ENCODE results near the gene SLX4IP. TPM values are rescaled to one million over a fixed set of nuclear protein-coding genes. Genes with fewer than 3 reads are reported as not detected.

The SLX4IP gene
- total RNA-seq, 1 donor from 2014 or later, result 5.4 TPM

- H3K27ac Mint-ChIP-seq (ENCODE audit: unreplicated experiment), result no peak overlapping the region
- peaks cover 23% of the 10 kb centered on the region for H3K4me1 Mint-ChIP-seq (ENCODE audit: low read depth)
- H3K4me3 Mint-ChIP-seq (ENCODE audit: unreplicated experiment), result no peak overlapping the region
- no peaks in the 10 kb centered on the region for H3K27me3 Mint-ChIP-seq (ENCODE audit: low read depth)
- no peaks in the 10 kb centered on the region for H3K9me3 Mint-ChIP-seq (ENCODE audit: low read depth)
- TF ChIP-seq, protein P1, sequence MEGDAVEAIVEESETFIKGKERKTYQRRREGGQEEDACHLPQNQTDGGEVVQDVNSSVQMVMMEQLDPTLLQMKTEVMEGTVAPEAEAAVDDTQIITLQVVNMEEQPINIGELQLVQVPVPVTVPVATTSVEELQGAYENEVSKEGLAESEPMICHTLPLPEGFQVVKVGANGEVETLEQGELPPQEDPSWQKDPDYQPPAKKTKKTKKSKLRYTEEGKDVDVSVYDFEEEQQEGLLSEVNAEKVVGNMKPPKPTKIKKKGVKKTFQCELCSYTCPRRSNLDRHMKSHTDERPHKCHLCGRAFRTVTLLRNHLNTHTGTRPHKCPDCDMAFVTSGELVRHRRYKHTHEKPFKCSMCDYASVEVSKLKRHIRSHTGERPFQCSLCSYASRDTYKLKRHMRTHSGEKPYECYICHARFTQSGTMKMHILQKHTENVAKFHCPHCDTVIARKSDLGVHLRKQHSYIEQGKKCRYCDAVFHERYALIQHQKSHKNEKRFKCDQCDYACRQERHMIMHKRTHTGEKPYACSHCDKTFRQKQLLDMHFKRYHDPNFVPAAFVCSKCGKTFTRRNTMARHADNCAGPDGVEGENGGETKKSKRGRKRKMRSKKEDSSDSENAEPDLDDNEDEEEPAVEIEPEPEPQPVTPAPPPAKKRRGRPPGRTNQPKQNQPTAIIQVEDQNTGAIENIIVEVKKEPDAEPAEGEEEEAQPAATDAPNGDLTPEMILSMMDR (IDR thresholded peaks at IDR 0.05), result no peak
- peaks cover 4% of the 10 kb centered on the region for H3K36me3 Mint-ChIP-seq (ENCODE audit: low read depth)
- DNase-seq (ENCODE audit: low spot score), result no peak
Observed at GRCh38 chr20:10430704-10431103, 4.4 kb upstream of the SLX4IP start.

DNA sequence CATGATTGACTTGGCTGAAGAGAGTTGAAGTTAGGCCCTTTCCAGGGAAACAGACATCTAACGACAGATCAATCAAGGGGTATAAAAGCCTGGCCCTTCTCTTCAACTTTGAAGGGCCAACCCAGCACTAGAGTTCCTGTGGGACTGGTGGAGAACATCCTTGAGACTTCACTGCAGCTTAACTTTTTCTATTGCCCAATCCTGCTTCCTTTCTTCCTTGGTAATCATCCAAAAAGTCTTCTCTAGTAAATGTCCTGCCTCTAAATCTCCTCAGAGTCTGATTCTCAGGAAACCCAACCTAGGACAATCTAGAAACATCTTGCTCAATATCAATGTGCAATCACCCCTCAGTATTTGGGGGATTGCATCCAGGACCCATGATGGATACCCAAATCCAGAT lies 3.0 kb upstream of the SLX4IP start:
- Mint-ChIP-seq H3K36me3 (ENCODE audit: low read depth) (peaks cover 2% of the 10 kb centered on the region), H3K27ac (ENCODE audit: unreplicated experiment) (no peak overlapping the region), H3K4me3 (ENCODE audit: unreplicated experiment) (peak overlapping the region; percentile 23), H3K4me1 (ENCODE audit: low read depth) (peaks cover 22% of the 10 kb centered on the region), H3K9me3 (ENCODE audit: low read depth) (no peaks in the 10 kb centered on the region), H3K27me3 (ENCODE audit: low read depth) (no peaks in the 10 kb centered on the region)
- TF ChIP-seq, protein P1 (IDR thresholded peaks at IDR 0.05), result no peak
- DNase-seq (ENCODE audit: low spot score), result no peak

GRCh38 chr20:10433014-10433622 lies 2.0 kb upstream of the SLX4IP start:
- Mint-ChIP-seq H3K4me3 (ENCODE audit: unreplicated experiment) (peak overlapping the region; percentile 92), H3K27me3 (ENCODE audit: low read depth) (no peaks in the 10 kb centered on the region), H3K27ac (ENCODE audit: unreplicated experiment) (peak overlapping the region; percentile 62), H3K36me3 (ENCODE audit: low read depth) (peaks cover 2% of the 10 kb centered on the region), H3K4me1 (ENCODE audit: low read depth) (peaks cover 22% of the 10 kb centered on the region), H3K9me3 (ENCODE audit: low read depth) (no peaks in the 10 kb centered on the region)
- TF ChIP-seq, protein P1 (IDR thresholded peaks at IDR 0.05), result no peak
- no peak for DNase-seq (ENCODE audit: low spot score)

GRCh38 chr20:10433623-10434466 lies 1.3 kb upstream of the SLX4IP start, which contains the start of gene MKKS:
Gene MKKS, minus strand, starts transcription at chr20:10434222. Its CDS starts 20,708 bp downstream, at chr20:10413514.
- Mint-ChIP-seq H3K27ac (ENCODE audit: unreplicated experiment) (peak within 1 kb of the TSS; percentile 96), H3K4me3 (ENCODE audit: unreplicated experiment) (peak within 1 kb of the TSS; percentile 92), H3K27me3 (ENCODE audit: low read depth) (no peaks in the 10 kb centered on the region), H3K36me3 (ENCODE audit: low read depth) (peaks cover 2% of the 10 kb centered on the region), H3K9me3 (ENCODE audit: low read depth) (no peaks in the 10 kb centered on the region), H3K4me1 (ENCODE audit: low read depth) (peaks cover 22% of the 10 kb centered on the region)
- TF ChIP-seq, protein P1 (IDR thresholded peaks at IDR 0.05), result peak; percentile 54
- DNase-seq (ENCODE audit: low spot score), result peak; percentile 95

GRCh38 chr20:10434467-10434831 lies 656 bp upstream of the SLX4IP start:
- peak; percentile 95 for DNase-seq (ENCODE audit: low spot score)
- Mint-ChIP-seq H3K9me3 (ENCODE audit: low read depth) (no peaks in the 10 kb centered on the region), H3K27me3 (ENCODE audit: low read depth) (no peaks in the 10 kb centered on the region), H3K36me3 (ENCODE audit: low read depth) (peaks cover 2% of the 10 kb centered on the region), H3K27ac (ENCODE audit: unreplicated experiment) (peak overlapping the region; percentile 96), H3K4me1 (ENCODE audit: low read depth) (peaks cover 22% of the 10 kb centered on the region), H3K4me3 (ENCODE audit: unreplicated experiment) (peak overlapping the region; percentile 92)
- TF ChIP-seq, protein P1 (IDR thresholded peaks at IDR 0.05), result no peak

Measured in chondrocyte (in vitro differentiated cells).